ENCODE results near the gene TIGAR.

The TIGAR gene

GRCh38 chr12:4323396-4323795, 2.4 kb downstream of the TIGAR start:
- no peak for DNase-seq (ENCODE audit: extremely low read depth, low read depth)
- no peak overlapping the region for H3K4me3 ChIP-seq (replicated peaks; ENCODE audit: low read depth, low read length)
- TF ChIP-seq CTCF (IDR thresholded peaks at IDR 0.05; ENCODE audit: low read depth, low read length, missing control alignments): no peak

GRCh38 chr12:4324366-4324765, 3.4 kb downstream of the TIGAR start:
- no peak overlapping the region for H3K4me3 ChIP-seq (replicated peaks; ENCODE audit: low read depth, low read length)
- no peak for TF ChIP-seq CTCF (IDR thresholded peaks at IDR 0.05; ENCODE audit: low read depth, low read length, missing control alignments)
- DNase-seq (ENCODE audit: extremely low read depth, low read depth): no peak

- DNase-seq (ENCODE audit: extremely low read depth, low read depth): no peak
- no peak for TF ChIP-seq CTCF (IDR thresholded peaks at IDR 0.05; ENCODE audit: low read depth, low read length, missing control alignments)
- no peak overlapping the region for H3K4me3 ChIP-seq (replicated peaks; ENCODE audit: low read depth, low read length)
Observed at GRCh38 chr12:4325966-4326365, 5.0 kb downstream of the TIGAR start.

- no peak for TF ChIP-seq CTCF (IDR thresholded peaks at IDR 0.05; ENCODE audit: low read depth, low read length, missing control alignments)
- DNase-seq (ENCODE audit: extremely low read depth, low read depth): no peak
Observed at GRCh38 chr12:4327293-4327692, 6.3 kb downstream of the TIGAR start.

GRCh38 chr12:4330203-4330602, 9.2 kb downstream of the TIGAR start:
- DNase-seq (ENCODE audit: extremely low read depth, low read depth): no peak
- TF ChIP-seq CTCF (IDR thresholded peaks at IDR 0.05; ENCODE audit: low read depth, low read length, missing control alignments): no peak

More at GRCh38 chr12:4327293-4327692, 6.3 kb downstream of the TIGAR start:
- no peak overlapping the region for H3K4me3 ChIP-seq (replicated peaks; ENCODE audit: low read depth, low read length)

GRCh38 chr12:4331221-4331620, 10.2 kb downstream of the TIGAR start:
- DNase-seq (ENCODE audit: extremely low read depth, low read depth): no peak
- TF ChIP-seq CTCF (IDR thresholded peaks at IDR 0.05; ENCODE audit: low read depth, low read length, missing control alignments): no peak

More at GRCh38 chr12:4330203-4330602, 9.2 kb downstream of the TIGAR start:
- H3K4me3 ChIP-seq (replicated peaks; ENCODE audit: low read depth, low read length): no peak overlapping the region

GRCh38 chr12:4331842-4332241, 10.8 kb downstream of the TIGAR start:
- no peak for DNase-seq (ENCODE audit: extremely low read depth, low read depth)
- H3K4me3 ChIP-seq (replicated peaks; ENCODE audit: low read depth, low read length): no peak overlapping the region
- no peak for TF ChIP-seq CTCF (IDR thresholded peaks at IDR 0.05; ENCODE audit: low read depth, low read length, missing control alignments)

More at GRCh38 chr12:4331221-4331620, 10.2 kb downstream of the TIGAR start:
- no peak overlapping the region for H3K4me3 ChIP-seq (replicated peaks; ENCODE audit: low read depth, low read length)
